ENCODE measurements around the gene SPRR1B.
"Not testable (repeated sequence)": the region's sequence is repeated elsewhere in the genome, so short reads cannot be mapped to it uniquely, and the experiment has no call there.

SPRR1B gene

DNA sequence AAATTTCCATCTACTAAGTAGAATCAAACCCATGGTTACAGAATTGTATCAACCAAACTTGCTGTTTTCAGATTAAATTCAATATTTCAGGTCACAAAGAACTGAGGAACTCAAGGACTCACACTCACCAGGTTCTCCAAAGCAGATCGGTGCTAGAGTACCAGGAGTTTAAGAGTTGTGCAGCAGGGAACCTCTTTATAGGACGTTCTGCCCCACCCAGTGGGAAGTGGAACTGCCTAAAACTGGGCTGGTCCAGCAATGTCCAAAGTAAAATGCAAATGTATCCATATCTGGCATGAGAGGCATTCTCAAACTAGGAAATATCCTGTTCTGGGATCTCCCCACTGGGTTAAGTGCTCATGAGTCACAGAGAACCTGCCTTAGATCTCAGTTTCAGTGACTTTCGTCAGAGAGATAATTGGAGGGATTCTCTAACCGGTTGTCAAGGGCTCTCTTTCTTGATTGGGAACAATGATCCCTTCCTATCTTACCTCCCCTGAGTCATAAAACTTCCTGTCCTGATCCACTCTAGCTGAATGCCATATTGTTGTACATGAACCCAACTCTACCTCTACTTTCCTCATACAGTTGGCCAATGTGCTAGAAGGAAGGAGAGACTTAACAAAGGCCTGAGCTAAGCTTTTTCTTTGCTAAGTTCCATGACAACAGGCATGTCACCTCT, 10.1 kb downstream of the SPRR1B start, which contains the start of gene SPRR2D:
SPRR2D (minus strand) TSS at position 171 of the 682 bp plus-strand sequence. CDS start 774 bp downstream, outside the sequence.
- DNase-seq = no peak

- DNase-seq = no peak
These were observed 18.2 kb downstream of the SPRR1B start for GRCh38 chr1:153049211-153049610.

DNA sequence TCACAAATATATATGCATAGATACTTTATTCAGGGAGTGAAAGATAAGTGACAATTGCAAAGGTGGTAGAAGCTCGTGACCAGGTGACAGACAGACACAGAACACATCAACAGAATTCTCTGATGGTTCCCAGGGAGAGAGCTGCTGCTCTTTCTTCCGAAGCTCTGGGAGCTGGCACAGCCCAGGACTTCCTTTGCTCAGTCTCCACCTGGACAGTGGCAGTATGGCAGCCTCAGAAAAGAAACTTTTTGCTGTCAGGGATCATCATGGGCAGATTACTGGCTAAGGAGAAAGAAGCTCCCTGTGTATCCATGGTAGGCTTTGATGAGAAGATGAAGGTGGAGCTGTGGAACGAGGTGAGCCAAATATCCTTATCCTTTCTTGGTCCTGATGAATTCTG, 25.1 kb downstream of the SPRR1B start:
- DNase-seq = not testable (repeated sequence)

DNA sequence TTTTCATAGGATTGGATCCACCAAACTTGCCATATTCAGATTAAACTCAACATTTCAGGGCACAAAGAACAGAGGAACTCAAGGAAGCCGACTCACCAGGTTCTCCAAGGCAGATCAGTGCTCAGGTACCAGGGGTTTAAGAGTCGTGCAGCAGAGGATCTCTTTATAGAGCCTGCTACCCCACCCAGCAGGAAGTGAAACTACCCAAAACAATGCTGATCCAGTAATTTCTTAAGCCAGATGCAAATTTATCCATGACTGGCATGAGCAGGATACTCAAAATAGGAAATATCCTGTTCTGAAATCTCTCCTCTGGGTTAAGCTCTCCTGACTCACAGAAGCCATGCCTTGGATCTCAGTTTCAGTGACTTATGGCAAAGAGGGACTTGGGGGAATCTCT, 26.4 kb downstream of the SPRR1B start, which contains the start of gene SPRR2A:
SPRR2A (minus strand) TSS at position 138 of the 400 bp plus-strand sequence. CDS start 777 bp downstream, outside the sequence.
- DNase-seq = no peak

GRCh38 chr1:153058154-153058553, 27.2 kb downstream of the SPRR1B start:
- no peak for DNase-seq

DNA sequence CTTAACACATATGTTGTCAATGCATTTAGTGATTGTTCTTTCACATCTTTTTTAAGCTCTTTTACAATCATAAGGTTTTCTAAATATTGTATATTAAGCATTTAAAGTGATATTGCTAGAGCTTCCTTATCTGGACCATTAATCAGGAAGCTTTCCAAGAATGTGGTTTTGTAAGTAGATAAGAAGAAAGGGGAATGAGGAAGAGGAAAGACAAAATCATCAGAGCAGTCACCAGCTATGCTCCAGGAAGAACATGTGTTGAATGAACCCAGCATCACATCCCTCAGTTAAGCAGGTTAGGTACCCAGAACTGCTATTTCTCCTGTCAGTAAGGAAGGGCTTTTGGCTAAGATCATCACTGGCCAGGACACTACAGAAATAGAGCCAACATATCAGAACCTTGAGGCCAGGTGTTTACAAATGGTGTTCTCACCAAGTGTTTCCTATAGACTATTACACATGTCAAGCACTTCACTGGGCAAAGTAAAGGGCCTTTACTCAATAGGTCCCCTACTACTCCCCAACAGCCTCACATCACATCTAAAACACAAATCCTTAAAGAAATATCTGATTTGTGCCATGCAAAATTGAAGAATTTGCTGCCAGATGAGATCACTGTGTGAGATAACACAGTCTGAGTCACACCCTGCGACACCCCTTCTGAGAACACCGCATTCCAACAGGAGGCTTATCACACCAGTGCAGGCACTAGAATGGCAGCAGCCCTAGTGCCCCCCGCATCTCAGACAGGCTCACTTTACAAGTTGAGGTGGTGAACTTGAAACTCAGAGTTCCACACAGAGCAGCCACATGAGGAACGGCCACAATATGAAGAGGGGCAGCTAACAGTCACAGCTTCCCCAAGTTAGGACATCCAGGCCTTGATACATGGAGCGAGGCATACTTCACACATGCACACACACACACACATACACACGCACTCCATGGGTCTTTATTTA, 28.1 kb downstream of the SPRR1B start:
- no peak for DNase-seq

DNA sequence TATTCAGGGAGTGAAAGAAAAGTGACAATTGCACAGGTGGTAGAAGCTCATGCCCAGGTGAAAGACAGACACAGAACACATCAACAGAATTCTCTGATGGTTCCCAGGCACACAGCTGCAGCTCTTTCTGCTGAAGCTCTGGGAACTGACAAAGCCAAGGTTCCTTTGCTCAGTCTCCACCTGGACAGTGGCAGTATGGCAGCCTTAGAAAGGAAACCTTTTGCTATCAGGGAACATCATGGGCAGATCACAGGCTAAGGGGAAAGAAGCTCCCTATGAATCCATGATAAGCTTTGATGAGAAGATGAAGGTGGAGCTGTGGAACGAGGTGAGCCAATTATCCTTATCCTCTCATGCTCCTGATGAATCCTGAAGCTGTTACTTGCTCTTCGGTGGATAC, 39.2 kb downstream of the SPRR1B start:
- DNase-seq = no peak

GRCh38 chr1:153071511-153071910, 40.5 kb downstream of the SPRR1B start, which contains the start of gene SPRR2B:
TSS of gene SPRR2B (minus strand) at chr1:153071611. CDS start at chr1:153070839, 772 bp downstream.
- DNase-seq = no peak

- no peak for DNase-seq
These were observed 42.1 kb downstream of the SPRR1B start for GRCh38 chr1:153072806-153073726.

DNA sequence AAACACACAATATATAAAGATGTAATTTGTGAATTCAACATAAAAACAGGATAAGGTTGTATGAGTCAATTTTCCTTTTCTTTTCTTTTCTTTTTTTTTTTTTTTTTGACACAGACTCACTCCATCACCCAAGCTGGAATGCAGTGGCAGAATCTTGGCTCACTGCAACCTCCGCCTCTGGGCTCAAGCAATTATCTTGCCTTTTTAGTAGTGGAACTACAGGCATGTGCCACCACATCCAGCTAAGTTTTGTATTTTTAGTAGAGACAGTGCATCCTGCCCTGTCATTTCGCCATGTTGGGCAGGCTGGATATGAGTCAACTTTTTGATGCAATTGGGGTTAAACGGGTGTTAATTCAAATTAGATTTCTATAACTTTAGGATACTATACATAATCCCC, 50.7 kb downstream of the SPRR1B start:
- DNase-seq = no peak
